Measurements from ENCODE around the gene SEMA3A.

- TF ChIP-seq EP300 (conservative IDR thresholded peaks at IDR 0.05; ENCODE audit: poor library complexity, severe bottlenecking) (no peak), RAD21 (conservative IDR thresholded peaks at IDR 0.05) (no peak)
- TF ChIP-seq, protein P1, sequence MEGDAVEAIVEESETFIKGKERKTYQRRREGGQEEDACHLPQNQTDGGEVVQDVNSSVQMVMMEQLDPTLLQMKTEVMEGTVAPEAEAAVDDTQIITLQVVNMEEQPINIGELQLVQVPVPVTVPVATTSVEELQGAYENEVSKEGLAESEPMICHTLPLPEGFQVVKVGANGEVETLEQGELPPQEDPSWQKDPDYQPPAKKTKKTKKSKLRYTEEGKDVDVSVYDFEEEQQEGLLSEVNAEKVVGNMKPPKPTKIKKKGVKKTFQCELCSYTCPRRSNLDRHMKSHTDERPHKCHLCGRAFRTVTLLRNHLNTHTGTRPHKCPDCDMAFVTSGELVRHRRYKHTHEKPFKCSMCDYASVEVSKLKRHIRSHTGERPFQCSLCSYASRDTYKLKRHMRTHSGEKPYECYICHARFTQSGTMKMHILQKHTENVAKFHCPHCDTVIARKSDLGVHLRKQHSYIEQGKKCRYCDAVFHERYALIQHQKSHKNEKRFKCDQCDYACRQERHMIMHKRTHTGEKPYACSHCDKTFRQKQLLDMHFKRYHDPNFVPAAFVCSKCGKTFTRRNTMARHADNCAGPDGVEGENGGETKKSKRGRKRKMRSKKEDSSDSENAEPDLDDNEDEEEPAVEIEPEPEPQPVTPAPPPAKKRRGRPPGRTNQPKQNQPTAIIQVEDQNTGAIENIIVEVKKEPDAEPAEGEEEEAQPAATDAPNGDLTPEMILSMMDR (IDR thresholded peaks at IDR 0.05; ENCODE audit: poor library complexity, severe bottlenecking): no peak
Measured at GRCh38 chr7:84107259-84107658, 87.3 kb downstream of the SEMA3A start.

Data from neural cell (in vitro differentiated cells).